ENCODE measurements around the gene WBP2NL. TPM values are rescaled to one million over a fixed set of nuclear protein-coding genes. Genes with fewer than 3 reads are reported as not detected.

WBP2NL gene
- total and polyA plus RNA-seq, 2 donors (not counting 1 experiment from before 2014, with no cell fraction given) = 1.6 to 10.4 TPM

DNA sequence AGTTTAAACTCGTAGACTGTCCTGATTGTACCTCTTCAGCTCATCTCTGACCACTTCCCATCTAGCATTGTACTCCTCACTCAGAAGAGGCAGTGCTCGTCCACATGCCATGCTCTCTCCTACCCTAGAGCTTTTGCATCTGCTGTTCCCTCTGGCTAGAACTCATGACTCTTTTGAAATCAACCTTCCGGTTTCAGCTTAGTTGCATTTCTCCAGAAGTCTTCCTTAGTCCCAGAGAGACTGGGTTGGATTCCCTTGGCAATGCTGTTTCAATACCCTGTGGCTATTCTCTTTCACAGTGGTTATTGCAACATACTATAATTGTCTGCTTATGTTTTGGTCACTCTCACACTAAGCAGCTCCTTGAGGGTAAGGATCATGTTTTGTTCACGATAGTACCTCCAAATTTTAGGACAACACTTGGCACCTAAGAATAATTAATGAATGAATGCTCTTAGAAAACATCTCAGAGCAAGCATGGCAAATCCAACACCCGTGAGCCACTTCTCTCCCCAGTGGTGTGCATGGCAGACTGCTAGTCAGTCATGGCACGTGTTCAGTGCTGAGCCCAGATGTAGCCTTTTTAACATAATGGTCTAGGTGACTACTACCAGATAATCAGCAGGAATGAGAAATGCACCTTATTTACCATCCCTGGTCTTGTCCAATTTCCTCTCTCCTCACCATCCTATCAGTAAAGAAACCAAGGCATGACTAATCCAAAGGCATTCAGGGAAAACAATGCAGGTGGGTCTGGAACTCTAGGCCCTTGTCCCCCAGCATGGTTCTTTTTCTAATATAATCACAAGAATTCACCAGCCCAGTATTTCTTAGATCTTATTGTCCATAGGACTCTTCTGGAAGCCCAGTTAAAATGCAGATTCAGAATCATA lies 14.8 kb upstream of the WBP2NL start:
- no peak overlapping the region for H3K9ac ChIP-seq (ENCODE audit: low read length)
- no peak for DNase-seq
- intact Hi-C loops (cut with micrococcal nuclease) = no loop called here
- H4K20me1 ChIP-seq (ENCODE audit: control insufficient read depth, insufficient read depth, low read length, poor library complexity, severe bottlenecking) = no peaks in the 10 kb centered on the region
- ATAC-seq (ENCODE audit: low read depth) = no peak
- no peak overlapping the region for H3K4me2 ChIP-seq (replicated peaks; ENCODE audit: low read depth, low read length, poor library complexity, severe bottlenecking)
- H3K4me3 Mint-ChIP-seq = no peak overlapping the region
- ChIA-PET POLR2A (no interaction called here), CTCF (no interaction called here)
- peaks cover 0 to 9% (median 0%) of the 10 kb centered on the region in 4 experiments for H3K27me3 ChIP-seq (replicated peaks in 1 of 4; ENCODE audit: control extremely low read depth in 1 of 4, control insufficient read depth in 3 of 4, insufficient read depth in 4 of 4, low read length in 3 of 4)
- H3K4me3 ChIP-seq (ENCODE audit: control extremely low read depth in 1 of 5, extremely low read depth in 1 of 5, insufficient read depth in 1 of 5, low read depth in 2 of 5, low read length in 4 of 5) = no peak overlapping the region
- TF ChIP-seq, protein P1, sequence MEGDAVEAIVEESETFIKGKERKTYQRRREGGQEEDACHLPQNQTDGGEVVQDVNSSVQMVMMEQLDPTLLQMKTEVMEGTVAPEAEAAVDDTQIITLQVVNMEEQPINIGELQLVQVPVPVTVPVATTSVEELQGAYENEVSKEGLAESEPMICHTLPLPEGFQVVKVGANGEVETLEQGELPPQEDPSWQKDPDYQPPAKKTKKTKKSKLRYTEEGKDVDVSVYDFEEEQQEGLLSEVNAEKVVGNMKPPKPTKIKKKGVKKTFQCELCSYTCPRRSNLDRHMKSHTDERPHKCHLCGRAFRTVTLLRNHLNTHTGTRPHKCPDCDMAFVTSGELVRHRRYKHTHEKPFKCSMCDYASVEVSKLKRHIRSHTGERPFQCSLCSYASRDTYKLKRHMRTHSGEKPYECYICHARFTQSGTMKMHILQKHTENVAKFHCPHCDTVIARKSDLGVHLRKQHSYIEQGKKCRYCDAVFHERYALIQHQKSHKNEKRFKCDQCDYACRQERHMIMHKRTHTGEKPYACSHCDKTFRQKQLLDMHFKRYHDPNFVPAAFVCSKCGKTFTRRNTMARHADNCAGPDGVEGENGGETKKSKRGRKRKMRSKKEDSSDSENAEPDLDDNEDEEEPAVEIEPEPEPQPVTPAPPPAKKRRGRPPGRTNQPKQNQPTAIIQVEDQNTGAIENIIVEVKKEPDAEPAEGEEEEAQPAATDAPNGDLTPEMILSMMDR (IDR thresholded peaks at IDR 0.05) = no peak
- TF ChIP-seq EZH2 (IDR thresholded peaks at IDR 0.05; ENCODE audit: borderline replicate concordance, insufficient read depth, low read depth, low read length, poor library complexity, severe bottlenecking) = no peak
- H3K79me2 ChIP-seq (ENCODE audit: control insufficient read depth, insufficient read depth, low read length) = no peaks in the 10 kb centered on the region
- H2AFZ ChIP-seq (ENCODE audit: insufficient read depth, low read depth, low read length, poor library complexity, severe bottlenecking) = no peak overlapping the region
- H3K4me1 Mint-ChIP-seq = no peaks in the 10 kb centered on the region
- H3K9me3 Mint-ChIP-seq (ENCODE audit: insufficient read depth) = no peaks in the 10 kb centered on the region
- H3K27me3 Mint-ChIP-seq = peaks cover 14% of the 10 kb centered on the region
- H3K4me1 ChIP-seq (ENCODE audit: control insufficient read depth in 2 of 2, insufficient read depth in 2 of 2, low read length in 2 of 2) = no peaks in the 10 kb centered on the region
- 96% methylated on average over 5 of the region's 6 CpGs for WGBS (ENCODE audit: insufficient coverage)
- H3K36me3 ChIP-seq (replicated peaks in 1 of 2; ENCODE audit: control extremely low read depth in 1 of 2, control insufficient read depth in 1 of 2, extremely low read depth in 1 of 2, insufficient read depth in 2 of 2, low read length in 1 of 2) = no peaks in the 10 kb centered on the region
- H3K27ac Mint-ChIP-seq = no peak overlapping the region
- H3K27ac ChIP-seq (ENCODE audit: low read length in 2 of 2) = no peak overlapping the region
- no peaks in the 10 kb centered on the region for H3K9me3 ChIP-seq (ENCODE audit: control extremely low read depth in 1 of 3, control insufficient read depth in 2 of 3, insufficient read depth in 1 of 3, low read length in 2 of 3)

DNA sequence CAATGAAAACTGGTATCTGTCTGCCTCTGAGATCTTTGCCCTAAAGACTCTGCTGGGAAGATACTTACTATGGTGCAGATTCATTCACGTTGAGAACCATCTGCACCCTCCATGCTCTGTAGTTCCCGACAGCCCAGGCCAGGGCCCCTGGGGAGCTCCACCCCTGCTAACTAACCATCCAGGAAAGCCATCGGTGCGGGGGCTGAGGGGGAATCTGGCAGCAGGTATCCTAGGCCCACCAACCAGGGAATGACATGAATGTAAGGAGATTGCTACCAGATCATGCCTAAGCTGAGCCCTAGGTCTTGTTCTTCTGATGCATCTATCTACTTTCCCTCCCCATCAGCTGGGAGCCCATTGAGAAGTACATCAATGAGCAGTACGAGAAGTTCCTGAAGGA lies 11.3 kb upstream of the WBP2NL start:
- POLR2A ChIA-PET = no interaction called here
- TF ChIP-seq EZH2 (IDR thresholded peaks at IDR 0.05; ENCODE audit: borderline replicate concordance, insufficient read depth, low read depth, low read length, poor library complexity, severe bottlenecking) = no peak

More for the DNA sequence above, 11.3 kb upstream of the WBP2NL start:
- no peak overlapping the region for H2AFZ ChIP-seq (ENCODE audit: insufficient read depth, low read depth, low read length, poor library complexity, severe bottlenecking)
- H3K27me3 Mint-ChIP-seq = peaks cover 19% of the 10 kb centered on the region
- no peaks in the 10 kb centered on the region for H3K9me3 ChIP-seq (ENCODE audit: control extremely low read depth in 1 of 3, control insufficient read depth in 2 of 3, insufficient read depth in 1 of 3, low read length in 2 of 3)
- CTCF ChIA-PET = interaction anchor here (0.6 kb wide), 1 partner anchor 42 kb away, joined by 3 read pairs; no protein-coding TSS in a partner anchor
- H3K4me2 ChIP-seq (replicated peaks; ENCODE audit: low read depth, low read length, poor library complexity, severe bottlenecking) = no peak overlapping the region
- H3K79me2 ChIP-seq (ENCODE audit: control insufficient read depth, insufficient read depth, low read length) = no peaks in the 10 kb centered on the region
- no peak overlapping the region for H3K4me3 ChIP-seq (ENCODE audit: control extremely low read depth in 1 of 5, extremely low read depth in 1 of 5, insufficient read depth in 1 of 5, low read depth in 2 of 5, low read length in 4 of 5)
- intact Hi-C loops (cut with micrococcal nuclease) = no loop called here
- no peak overlapping the region for H3K9ac ChIP-seq (ENCODE audit: low read length)
- 100% methylated on average over 3 of the region's 5 CpGs for WGBS (ENCODE audit: insufficient coverage)
- H3K9me3 Mint-ChIP-seq (ENCODE audit: insufficient read depth) = no peaks in the 10 kb centered on the region
- no peaks in the 10 kb centered on the region for H3K36me3 ChIP-seq (replicated peaks in 1 of 2; ENCODE audit: control extremely low read depth in 1 of 2, control insufficient read depth in 1 of 2, extremely low read depth in 1 of 2, insufficient read depth in 2 of 2, low read length in 1 of 2)
- ATAC-seq (ENCODE audit: low read depth) = no peak
- H4K20me1 ChIP-seq (ENCODE audit: control insufficient read depth, insufficient read depth, low read length, poor library complexity, severe bottlenecking) = no peaks in the 10 kb centered on the region
- H3K27me3 ChIP-seq (replicated peaks in 1 of 4; ENCODE audit: control extremely low read depth in 1 of 4, control insufficient read depth in 3 of 4, insufficient read depth in 4 of 4, low read length in 3 of 4) = peaks cover 0 to 9% (median 0%) of the 10 kb centered on the region in 4 experiments
- H3K4me1 ChIP-seq (ENCODE audit: control insufficient read depth in 2 of 2, insufficient read depth in 2 of 2, low read length in 2 of 2) = no peaks in the 10 kb centered on the region
- DNase-seq = no peak
- no peak overlapping the region for H3K27ac Mint-ChIP-seq
- H3K4me1 Mint-ChIP-seq = no peaks in the 10 kb centered on the region
- H3K4me3 Mint-ChIP-seq = no peak overlapping the region
- H3K27ac ChIP-seq (ENCODE audit: low read length in 2 of 2) = no peak overlapping the region

All from B cell (primary cell).